Measurements from ENCODE around the gene MAPT. TPM values are rescaled to one million over a fixed set of nuclear protein-coding genes. Genes with fewer than 3 reads are reported as not detected.

MAPT gene
- total and polyA plus RNA-seq, 2 of the 4 experiments (the other 2 are of a cell fraction): 0.18 to 0.19 TPM

- Histone ChIP-seq H3K9me1 (ENCODE audit: insufficient read depth, low read length) (peaks cover 15% of the 10 kb centered on the region), H3K4me3 (ENCODE audit: insufficient read depth, low read depth, low read length) (no peak overlapping the region), H4K20me1 (ENCODE audit: insufficient read depth, low read length) (peaks cover 12% of the 10 kb centered on the region), H3K9ac (ENCODE audit: low read depth, low read length) (no peak overlapping the region), H2BK15ac (ENCODE audit: low read depth, low read length) (no peak overlapping the region), H3K18ac (ENCODE audit: low read depth, low read length) (no peak overlapping the region), H2AK9ac (replicated peaks; ENCODE audit: low read depth, low read length, poor library complexity) (no peak overlapping the region), H3K9me3 (ENCODE audit: control insufficient read depth, insufficient read depth, low read length) (no peaks in the 10 kb centered on the region), H3K14ac (replicated peaks; ENCODE audit: low read depth, low read length) (no peak overlapping the region), H3K36me3 (ENCODE audit: control insufficient read depth, insufficient read depth, low read length) (peaks cover 48% of the 10 kb centered on the region), H4K91ac (ENCODE audit: insufficient read depth, low read depth, low read length) (no peak overlapping the region), H2AK5ac (ENCODE audit: low read depth, low read length) (no peak overlapping the region), H3K79me1 (ENCODE audit: low read depth in 1 of 2, low read length in 2 of 2) (peaks cover 0 to 29% of the 10 kb centered on the region in 2 experiments; a peak in 2 of 4 replicates), H4K8ac (ENCODE audit: low read depth in 2 of 2, low read length in 2 of 2) (no peak overlapping the region), H3K4me2 (ENCODE audit: low read depth, low read length) (no peak overlapping the region), H3K56ac (ENCODE audit: extremely low read depth, insufficient read depth, low read length) (no peak overlapping the region), H3K4ac (ENCODE audit: low read depth, low read length) (no peak overlapping the region), H4K5ac (ENCODE audit: low read depth, low read length) (no peak overlapping the region), H3K27ac (ENCODE audit: insufficient read depth, low read length) (no peak overlapping the region), H2AFZ (replicated peaks; ENCODE audit: low read length, poor library complexity) (no peak overlapping the region), H3K23ac (ENCODE audit: low read depth, low read length) (no peak overlapping the region), H2BK120ac (ENCODE audit: low read depth, low read length) (no peak overlapping the region), H2BK20ac (ENCODE audit: low read depth, low read length) (no peak overlapping the region), H2BK5ac (ENCODE audit: low read depth, low read length, poor library complexity, severe bottlenecking) (no peak overlapping the region), H3K4me1 (ENCODE audit: control insufficient read depth, insufficient read depth, low read length) (no peaks in the 10 kb centered on the region), H3K27me3 (ENCODE audit: control insufficient read depth, insufficient read depth, low read length) (no peaks in the 10 kb centered on the region)
- in situ Hi-C loops (cut with MboI; ENCODE audit: low sequenced_read_pairs) (no loop called here), intact Hi-C loops (cut with micrococcal nuclease) (no loop called here), dilution Hi-C loops (cut with HindIII; ENCODE audit: low sequenced_read_pairs, unreplicated experiment) (no loop called here)
- POLR2A ChIA-PET (ENCODE audit: unreplicated experiment): no interaction called here
- 100% methylated on average over 1 of the region's 4 CpGs; no CpG with 5 or more reads in 1 of the 2 experiments for WGBS, 2 experiments (ENCODE audit: extremely low coverage in 2 of 2, insufficient read length in 1 of 2)
- TF ChIP-seq CTCF (conservative IDR thresholded peaks at IDR 0.05; ENCODE audit: low read depth, low read length) (no peak), MXI1 (IDR thresholded peaks at IDR 0.05; ENCODE audit: borderline replicate concordance, low read depth, low read length) (no peak), RFX5 (IDR thresholded peaks at IDR 0.05; ENCODE audit: low read depth, low read length) (no peak), MAZ (IDR thresholded peaks at IDR 0.05; ENCODE audit: borderline replicate concordance, low read depth, low read length) (no peak), CEBPB (IDR thresholded peaks at IDR 0.05; ENCODE audit: low read depth, low read length) (no peak), FOS (IDR thresholded peaks at IDR 0.05; ENCODE audit: low read depth, low read length) (no peak), ELK1 (IDR thresholded peaks at IDR 0.05; ENCODE audit: borderline replicate concordance, low read depth, low read length) (no peak), USF2 (IDR thresholded peaks at IDR 0.05; ENCODE audit: low read depth, low read length) (no peak), CHD1 (IDR thresholded peaks at IDR 0.05; ENCODE audit: low read depth, low read length) (no peak), POLR2A (IDR thresholded peaks at IDR 0.05; ENCODE audit: low read depth, low read length) (no peak)
- no peak for DNase-seq
- CTCF ChIA-PET: no interaction called here
- ATAC-seq (ENCODE audit: low read depth): no peak
- BruUV-seq (replicated peaks): no TSS peak
Observed at GRCh38 chr17:46027976-46028325, 133.6 kb downstream of the MAPT start.

Data from IMR-90 (cell line).